ENCODE results near the gene COL5A3.

DNA sequence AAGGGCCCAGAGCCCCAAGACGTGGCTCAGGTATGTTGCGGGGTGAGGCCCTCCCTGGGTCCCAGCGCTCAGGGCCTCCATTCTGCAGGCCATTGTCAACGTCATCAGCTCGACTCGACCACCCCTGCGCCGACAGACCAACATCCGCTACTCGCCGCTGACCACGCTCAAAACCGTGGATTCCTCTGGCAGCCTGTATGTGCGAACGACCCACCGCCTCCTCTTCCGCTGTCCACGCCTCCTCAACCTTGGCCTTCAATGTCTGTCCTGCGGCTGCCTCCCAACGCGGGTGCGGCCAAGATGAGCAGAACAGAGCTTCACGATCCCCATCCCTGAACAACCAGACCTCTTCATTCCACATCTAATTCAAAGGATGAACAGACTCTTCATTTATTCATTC, 11.1 kb upstream of the COL5A3 start:
- TF ChIP-seq, protein P1, sequence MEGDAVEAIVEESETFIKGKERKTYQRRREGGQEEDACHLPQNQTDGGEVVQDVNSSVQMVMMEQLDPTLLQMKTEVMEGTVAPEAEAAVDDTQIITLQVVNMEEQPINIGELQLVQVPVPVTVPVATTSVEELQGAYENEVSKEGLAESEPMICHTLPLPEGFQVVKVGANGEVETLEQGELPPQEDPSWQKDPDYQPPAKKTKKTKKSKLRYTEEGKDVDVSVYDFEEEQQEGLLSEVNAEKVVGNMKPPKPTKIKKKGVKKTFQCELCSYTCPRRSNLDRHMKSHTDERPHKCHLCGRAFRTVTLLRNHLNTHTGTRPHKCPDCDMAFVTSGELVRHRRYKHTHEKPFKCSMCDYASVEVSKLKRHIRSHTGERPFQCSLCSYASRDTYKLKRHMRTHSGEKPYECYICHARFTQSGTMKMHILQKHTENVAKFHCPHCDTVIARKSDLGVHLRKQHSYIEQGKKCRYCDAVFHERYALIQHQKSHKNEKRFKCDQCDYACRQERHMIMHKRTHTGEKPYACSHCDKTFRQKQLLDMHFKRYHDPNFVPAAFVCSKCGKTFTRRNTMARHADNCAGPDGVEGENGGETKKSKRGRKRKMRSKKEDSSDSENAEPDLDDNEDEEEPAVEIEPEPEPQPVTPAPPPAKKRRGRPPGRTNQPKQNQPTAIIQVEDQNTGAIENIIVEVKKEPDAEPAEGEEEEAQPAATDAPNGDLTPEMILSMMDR (conservative IDR thresholded peaks at IDR 0.05), result no peak
- no peak for TF ChIP-seq ZFX (IDR thresholded peaks at IDR 0.05)

Data from C4-2B (cell line).